Skin epidermis (tissue), 12 donors: ENCODE measurements around the gene TMEM114.

Experiments
- H3K27ac ChIP-seq, 21 experiments: fragments of 200-600 bp; sonication (generic) in 11 of 21; one replicate each; pipeline ENCODE4 v1.5.0; 2020; ENCODE audit warnings: mild to moderate bottlenecking in 3 of 21, inconsistent platforms in 2 of 21, moderate library complexity in 2 of 21
- H3K4me3 ChIP-seq, 7 experiments: fragments of 200-600 bp; sonication (generic) in 2 of 7; one replicate each; pipeline ENCODE4 v1.5.0; 2020; ENCODE audit warnings: inconsistent platforms in 2 of 7, mild to moderate bottlenecking in 2 of 7, moderate library complexity in 1 of 7

TMEM114 gene

GRCh38 chr16:8552487-8553221, 37.7 kb downstream of the TMEM114 start:
- H3K4me3 ChIP-seq: no peak overlapping the region
- H3K27ac ChIP-seq: no peak overlapping the region

GRCh38 chr16:8551388-8552332, 38.7 kb downstream of the TMEM114 start:
- Histone ChIP-seq H3K27ac (no peak overlapping the region), H3K4me3 (no peak overlapping the region)

- no peak overlapping the region for H3K27ac ChIP-seq
These were observed 39.5 kb downstream of the TMEM114 start for GRCh38 chr16:8550728-8551387.

GRCh38 chr16:8549843-8550412, 40.4 kb downstream of the TMEM114 start:
- H3K4me3 ChIP-seq: no peak overlapping the region
- H3K27ac ChIP-seq: no peak overlapping the region

More at GRCh38 chr16:8550728-8551387, 39.5 kb downstream of the TMEM114 start:
- H3K4me3 ChIP-seq: no peak overlapping the region

GRCh38 chr16:8548166-8548565, 42.1 kb downstream of the TMEM114 start:
- no peak overlapping the region for H3K4me3 ChIP-seq
- H3K27ac ChIP-seq: no peak overlapping the region

- Histone ChIP-seq H3K27ac (no peak overlapping the region), H3K4me3 (no peak overlapping the region)
These were observed 42.5 kb downstream of the TMEM114 start for GRCh38 chr16:8547762-8548161.

- no peak overlapping the region for H3K4me3 ChIP-seq
- no peak overlapping the region for H3K27ac ChIP-seq
These were observed 45.9 kb downstream of the TMEM114 start for GRCh38 chr16:8544406-8544805.

GRCh38 chr16:8543258-8543657, 47.1 kb downstream of the TMEM114 start:
- no peak overlapping the region for H3K27ac ChIP-seq
- H3K4me3 ChIP-seq: no peak overlapping the region

- no peak overlapping the region for H3K4me3 ChIP-seq
- no peak overlapping the region for H3K27ac ChIP-seq
These were observed 47.9 kb downstream of the TMEM114 start for GRCh38 chr16:8542393-8542792.

GRCh38 chr16:8541868-8542267, 48.4 kb downstream of the TMEM114 start:
- H3K27ac ChIP-seq: no peak overlapping the region

GRCh38 chr16:8537691-8538342, 52.5 kb downstream of the TMEM114 start:
- H3K4me3 ChIP-seq: no peak overlapping the region
- H3K27ac ChIP-seq: no peak overlapping the region

More at GRCh38 chr16:8541868-8542267, 48.4 kb downstream of the TMEM114 start:
- H3K4me3 ChIP-seq: no peak overlapping the region

GRCh38 chr16:8533509-8533908, 56.8 kb downstream of the TMEM114 start:
- no peak overlapping the region for H3K27ac ChIP-seq
- no peak overlapping the region for H3K4me3 ChIP-seq

GRCh38 chr16:8530752-8531384, 59.4 kb downstream of the TMEM114 start:
- Histone ChIP-seq H3K4me3 (no peak overlapping the region), H3K27ac (no peak overlapping the region)

GRCh38 chr16:8528471-8528870, 61.8 kb downstream of the TMEM114 start:
- no peak overlapping the region for H3K27ac ChIP-seq
- H3K4me3 ChIP-seq: no peak overlapping the region

GRCh38 chr16:8523932-8524331, 66.4 kb downstream of the TMEM114 start:
- Histone ChIP-seq H3K27ac (no peak overlapping the region), H3K4me3 (no peak overlapping the region)

GRCh38 chr16:8522757-8523156, 67.6 kb downstream of the TMEM114 start:
- H3K27ac ChIP-seq: no peak overlapping the region
- H3K4me3 ChIP-seq: no peak overlapping the region

GRCh38 chr16:8519643-8520042, 70.7 kb downstream of the TMEM114 start:
- Histone ChIP-seq H3K27ac (no peak overlapping the region), H3K4me3 (no peak overlapping the region)
